HG02885 (cell line): ENCODE data around the gene MYBPC1.
A peak's percentile ranks its signal among the peaks of the same experiment; 100 is the strongest.

Experiments used
- ATAC-seq: cut with Tn5 transposase; IDR thresholded peaks from one replicate; pipeline ENCODE4 v1.9.1; 2021; ENCODE audit warnings: mild to moderate bottlenecking; ENCODE audit not compliant: unreplicated experiment, poor library complexity

MYBPC1 gene

DNA sequence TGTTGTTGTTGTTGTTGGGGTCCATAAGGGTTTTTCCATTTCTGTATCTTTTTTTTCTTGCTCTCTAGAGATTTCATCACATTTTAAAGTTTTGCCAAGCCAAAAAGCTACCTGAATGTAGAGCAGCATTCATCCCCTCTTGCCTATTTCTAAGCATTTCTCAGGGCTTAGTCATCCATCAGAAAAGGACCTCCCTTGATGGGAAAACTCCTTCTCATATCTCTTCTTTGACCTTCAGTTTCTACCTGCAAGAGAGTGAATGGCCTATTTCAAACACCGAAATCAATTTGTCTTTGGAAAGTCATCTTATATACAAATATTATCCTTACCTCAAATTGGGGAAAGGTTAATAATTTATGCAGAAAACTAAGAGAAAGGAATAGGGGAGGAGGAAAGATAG, 4.5 kb downstream of the MYBPC1 start:
- no peak for ATAC-seq

DNA sequence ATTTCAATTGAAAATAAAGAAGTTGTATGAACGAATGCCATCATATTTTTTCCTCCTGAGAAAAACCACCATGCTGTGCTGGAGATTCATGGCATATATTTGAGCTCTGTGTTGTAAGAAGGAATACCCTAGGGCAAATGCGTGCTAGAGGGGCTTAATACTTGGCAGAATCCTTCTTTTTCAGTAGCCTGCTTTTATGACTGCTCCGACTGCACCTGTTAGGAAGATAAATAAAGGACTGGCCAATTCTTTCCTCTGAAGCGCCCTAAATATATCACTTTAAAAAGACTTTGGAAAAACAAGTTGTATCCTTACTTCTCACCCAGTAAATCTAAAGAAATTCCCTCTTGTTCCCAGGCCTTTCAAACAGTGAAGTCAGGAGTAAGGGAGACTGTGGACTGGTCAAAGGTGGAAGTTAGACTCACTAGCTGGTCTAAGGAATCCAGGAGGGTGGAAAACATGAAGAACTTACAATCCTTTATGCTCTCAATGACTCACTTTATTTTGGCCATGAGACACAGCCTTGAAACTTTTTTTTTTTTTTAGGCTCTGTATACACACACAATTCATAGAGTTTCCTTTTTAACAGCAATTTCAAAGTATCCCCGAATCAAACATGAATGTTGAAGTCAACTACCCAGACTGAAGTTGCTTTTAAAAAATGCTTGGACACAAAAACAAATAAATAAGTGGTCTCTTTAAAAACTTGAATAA, 5.2 kb downstream of the MYBPC1 start:
- no peak for ATAC-seq

DNA sequence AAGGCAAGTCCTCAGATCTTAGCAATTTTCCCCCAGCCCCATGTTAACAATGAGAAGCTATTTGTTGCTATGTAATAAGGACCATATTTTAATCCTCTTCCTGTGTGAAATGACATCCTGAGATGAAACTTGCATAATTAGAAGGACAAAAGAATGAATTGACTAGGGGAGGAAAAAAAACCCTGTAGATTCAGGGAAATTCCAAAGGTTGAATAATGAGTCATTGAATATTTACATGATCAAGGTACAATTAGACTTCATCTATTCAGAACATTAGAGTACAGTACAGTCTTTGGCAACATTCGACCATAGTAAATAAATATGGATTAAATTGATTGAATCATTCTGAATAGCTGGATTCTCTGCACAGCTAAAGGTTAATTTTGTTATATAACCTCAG, 9.4 kb downstream of the MYBPC1 start:
- ATAC-seq, result no peak

DNA sequence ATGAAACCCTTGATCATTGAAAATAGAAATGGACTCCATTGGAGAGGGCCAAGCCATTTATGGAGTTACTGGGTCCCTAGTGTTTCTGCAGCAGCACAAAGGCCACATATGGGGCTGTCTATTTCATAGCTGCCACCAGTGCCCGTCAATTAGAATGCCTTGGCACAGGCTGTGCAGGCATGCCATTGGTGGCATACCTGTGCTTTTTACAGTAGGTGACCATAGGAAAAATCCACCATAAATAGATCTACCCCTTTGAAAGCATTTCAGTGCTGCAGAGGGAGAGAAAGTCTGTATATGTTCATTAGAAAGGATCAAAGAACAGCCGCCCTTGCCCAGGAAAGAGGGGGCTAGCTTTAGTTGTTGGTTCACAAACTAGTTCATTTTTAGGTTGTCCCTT, 13.1 kb downstream of the MYBPC1 start:
- no peak for ATAC-seq

DNA sequence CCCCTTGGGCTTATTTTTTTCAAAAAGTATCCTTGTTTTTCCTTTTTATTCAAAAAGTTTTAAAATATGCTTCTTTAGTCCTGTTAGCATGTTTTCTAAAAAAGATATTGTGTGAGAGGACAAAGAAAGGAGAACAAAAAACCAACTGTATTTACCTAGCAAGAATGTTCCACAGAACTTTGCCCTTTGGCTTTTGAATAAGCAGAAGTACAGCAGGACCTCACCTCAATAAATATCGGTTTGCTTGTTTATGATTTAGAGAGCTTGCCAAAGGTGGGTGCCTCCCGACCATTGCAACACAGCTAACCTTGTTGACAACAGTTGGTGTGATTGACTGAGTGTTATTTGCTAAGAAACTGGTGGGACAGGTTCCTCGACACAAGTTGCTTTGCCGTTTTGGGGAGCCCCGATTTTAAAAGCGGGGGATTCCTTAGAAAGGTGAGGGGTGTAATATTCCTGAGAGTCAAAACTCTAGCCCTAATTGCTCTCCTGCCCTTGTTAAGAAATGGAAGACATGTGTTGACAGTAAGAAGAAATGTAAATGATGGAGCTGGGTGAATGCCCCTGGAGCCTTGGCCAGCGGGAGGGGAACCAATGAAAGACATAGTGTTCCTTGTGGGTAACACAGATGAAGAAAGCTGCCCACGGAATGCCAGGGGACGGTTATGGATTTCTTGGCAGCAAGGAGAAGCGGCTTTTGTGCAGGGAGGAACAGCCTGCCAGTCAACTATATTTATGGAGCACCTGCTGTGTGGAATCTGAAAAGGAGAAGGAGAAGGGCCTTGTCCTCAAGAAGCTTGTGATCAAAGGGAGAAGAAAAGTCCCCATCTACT, 13.7 kb downstream of the MYBPC1 start:
- no peak for ATAC-seq

DNA sequence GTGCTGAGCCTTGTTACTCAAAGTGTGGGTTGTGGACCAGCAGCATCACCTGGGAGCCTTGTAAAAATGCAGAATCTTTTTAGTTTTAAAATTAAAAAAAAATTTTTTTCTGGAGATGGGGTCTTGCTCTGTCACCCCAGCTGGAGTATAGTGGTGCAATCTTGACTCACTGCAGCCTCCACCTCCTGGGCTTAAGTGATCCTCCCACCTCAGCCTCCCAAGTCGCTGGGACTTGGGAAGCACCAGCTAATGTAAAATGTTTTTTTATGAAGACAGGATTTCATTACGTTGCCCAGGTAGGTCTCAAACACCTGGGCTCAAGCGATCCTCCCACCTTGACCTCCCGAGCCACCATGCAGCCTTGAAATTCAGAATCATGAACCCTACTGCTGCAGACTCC, 14.4 kb downstream of the MYBPC1 start:
- no peak for ATAC-seq

DNA sequence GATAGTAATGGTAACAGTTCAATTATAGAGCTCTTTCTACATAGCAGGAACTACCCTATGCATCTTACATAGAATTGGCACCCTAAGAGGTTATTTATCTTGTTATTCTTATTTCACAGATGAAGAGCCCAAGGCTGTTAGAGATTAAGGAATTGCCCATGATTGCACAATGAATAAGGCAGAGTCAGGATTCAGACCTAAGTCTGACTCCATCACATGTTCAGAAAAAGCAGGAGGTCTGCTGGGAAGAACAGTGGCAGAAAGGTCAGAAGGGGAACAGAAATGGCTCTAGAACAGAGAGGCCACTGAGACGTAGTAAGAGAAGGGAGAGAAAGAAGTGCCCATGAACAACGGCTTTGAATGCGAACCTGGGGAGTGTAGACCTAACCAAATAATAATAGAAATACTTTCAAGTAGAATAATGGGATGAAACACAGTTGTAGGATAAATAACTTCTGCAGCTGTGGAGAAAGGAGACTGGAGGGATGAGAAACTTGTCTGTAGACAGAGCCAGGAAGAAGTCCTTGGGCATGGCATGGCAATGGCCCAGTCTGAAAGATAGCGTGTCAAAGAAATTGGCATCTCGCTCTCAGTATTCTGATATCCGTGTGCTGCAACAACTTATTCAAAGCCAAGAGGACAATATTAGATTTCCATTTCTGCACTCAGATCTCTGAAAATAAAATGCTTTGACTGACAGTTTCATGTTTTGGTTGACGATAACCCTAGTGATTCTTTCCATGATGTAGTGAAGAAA, 17.6 kb downstream of the MYBPC1 start:
- no peak for ATAC-seq

DNA sequence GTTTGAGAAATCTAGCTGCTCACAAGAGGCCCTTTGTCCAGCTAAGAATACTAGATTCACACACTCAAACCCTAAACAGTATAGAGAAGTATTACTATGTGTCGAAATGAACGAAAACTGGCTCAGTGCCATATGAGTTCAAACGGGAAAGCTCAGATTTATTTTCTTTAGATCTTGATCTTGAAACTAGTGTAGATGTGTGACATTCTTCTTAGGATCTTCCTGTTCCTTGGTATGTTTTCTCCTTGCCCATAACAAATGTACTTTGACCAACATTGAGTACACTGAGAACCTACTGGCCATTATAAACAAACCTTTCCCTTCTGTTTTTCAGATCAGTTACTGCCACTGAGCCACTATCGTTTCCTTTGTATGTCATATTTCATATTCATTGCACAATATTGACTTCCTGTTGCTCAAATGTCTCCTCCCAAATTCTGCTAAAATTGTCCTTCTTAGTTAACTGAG, 21.3 kb downstream of the MYBPC1 start:
- ATAC-seq, result no peak

DNA sequence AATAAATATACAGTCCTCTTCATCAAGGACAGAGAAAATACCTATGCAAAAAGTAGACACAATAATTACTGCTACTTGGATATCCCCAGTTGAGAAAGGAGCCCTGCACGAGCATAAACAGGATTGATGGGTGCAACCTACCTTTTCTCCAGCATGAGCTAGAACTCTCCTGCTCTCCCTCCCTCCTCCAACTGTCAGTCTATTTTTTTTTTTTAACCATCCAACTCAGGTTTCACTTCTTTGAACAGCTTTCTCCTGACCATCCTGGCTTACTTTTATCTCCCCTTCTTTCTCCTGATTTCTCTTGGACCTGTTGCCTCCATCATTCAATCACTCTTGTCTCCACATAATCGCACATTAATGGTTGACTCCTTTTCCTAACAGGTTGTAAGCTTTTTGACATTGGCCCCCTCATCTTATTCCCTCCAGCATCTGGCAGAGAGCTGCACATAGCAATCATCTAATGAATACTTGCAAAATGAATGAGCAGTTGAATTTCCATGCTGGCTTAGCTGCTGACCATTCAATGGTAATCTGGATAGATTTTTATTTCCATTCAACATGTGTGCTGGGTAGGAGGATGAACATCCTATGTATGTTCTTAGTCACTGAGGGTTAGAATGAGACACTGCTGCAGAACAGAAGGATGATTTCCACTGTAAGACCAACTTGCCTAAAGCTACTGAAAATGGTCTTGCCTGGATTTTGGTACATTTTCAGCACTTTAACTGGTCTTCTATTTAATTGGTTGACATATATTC, 24.4 kb downstream of the MYBPC1 start:
- ATAC-seq, result no peak

DNA sequence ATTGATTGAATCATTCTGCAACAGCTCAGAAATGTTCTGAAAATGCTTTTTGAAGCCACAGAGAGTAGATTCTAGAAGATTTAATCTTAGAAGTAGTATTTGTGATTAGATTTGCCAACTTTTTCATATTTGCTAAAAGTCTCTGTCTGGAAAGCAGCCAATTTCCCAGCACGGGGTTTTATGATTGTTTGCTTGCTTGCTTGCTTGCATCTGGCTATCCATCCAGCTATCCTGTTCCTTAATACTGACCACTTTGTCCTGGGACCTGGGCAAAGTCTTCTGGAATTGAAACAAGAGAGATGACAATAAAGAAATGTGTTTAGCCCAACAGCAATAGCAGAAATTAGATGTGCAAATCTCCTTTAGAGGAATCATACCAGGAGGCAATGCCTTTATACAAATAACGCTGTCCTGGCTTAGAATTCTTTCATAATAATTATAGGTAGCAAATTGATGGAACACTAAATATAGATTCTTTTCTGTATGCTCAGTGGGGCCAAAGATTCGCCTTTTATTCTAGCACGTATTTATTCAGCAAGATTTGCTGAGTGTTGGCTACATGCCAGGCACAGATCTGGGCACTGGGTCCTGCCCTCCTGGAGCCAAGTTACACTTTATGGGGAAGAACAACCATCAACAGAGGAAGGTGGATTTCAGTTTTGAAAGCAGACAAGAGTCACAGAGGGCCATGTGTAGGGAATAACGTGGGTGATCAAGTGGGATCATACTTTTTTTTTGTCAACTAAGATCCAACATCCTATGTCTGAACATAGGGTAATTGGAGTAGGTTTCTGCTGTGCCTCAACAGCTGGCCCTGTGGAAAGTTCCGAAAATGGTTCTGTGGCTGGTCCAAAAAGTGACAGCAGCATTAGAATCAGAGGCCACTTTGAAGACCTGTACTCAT, 25.3 kb downstream of the MYBPC1 start:
- ATAC-seq, result no peak

DNA sequence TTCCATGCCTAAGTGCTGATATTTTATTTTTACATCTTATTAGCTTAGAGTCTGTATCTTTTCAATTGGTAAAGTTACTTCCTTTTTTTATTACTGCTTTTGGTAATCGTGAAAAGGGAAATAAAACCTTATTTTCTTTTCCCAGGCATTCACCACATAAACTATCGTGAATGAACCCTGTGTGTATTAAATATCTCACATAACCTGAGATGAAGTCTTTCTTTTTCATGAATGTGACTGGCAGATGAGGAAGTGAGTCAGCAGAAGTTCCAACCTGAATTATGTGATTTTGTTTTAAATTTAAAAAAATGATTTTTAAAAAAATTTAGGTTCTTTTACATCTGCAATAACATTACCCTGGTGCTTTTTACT, 26.0 kb downstream of the MYBPC1 start:
- no peak for ATAC-seq

DNA sequence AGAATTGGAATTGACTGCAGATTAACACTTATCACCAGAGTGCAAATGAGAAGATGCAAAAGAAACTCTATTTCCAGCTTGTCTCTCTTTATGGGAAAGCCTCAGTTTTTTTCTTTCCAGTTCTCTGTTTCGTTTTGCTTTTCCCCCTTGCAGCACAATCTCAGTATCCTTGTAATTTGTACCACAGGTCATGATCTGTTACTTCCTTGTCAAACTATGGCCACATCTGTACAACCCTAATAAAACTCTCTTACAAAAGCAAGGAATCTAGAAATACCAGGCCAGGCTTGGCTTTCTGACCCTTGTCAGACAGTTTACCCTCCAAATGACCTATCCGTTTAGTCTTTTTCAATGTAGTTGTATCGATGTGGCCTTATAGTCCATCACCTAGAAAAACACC, 33.9 kb downstream of the MYBPC1 start:
- ATAC-seq, result no peak

DNA sequence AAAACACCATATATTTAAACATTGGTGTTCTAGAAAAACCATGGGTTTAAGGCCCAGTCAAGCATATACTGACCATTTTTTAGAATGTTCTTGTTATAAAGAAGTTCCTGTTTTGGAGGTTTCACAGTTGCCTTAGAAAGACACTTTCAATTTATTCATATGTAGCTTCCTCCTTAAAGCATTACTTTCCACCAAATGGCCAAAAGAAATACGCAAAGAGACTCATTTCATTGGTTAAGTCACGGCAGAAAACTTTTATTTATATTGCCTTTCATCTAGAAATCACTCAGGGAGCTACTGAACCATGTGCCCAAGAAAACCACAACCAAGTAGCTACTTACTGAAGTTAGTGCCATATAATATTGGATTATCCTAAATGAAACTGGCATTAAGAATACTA, 40.0 kb downstream of the MYBPC1 start:
- peak; percentile 94 for ATAC-seq

DNA sequence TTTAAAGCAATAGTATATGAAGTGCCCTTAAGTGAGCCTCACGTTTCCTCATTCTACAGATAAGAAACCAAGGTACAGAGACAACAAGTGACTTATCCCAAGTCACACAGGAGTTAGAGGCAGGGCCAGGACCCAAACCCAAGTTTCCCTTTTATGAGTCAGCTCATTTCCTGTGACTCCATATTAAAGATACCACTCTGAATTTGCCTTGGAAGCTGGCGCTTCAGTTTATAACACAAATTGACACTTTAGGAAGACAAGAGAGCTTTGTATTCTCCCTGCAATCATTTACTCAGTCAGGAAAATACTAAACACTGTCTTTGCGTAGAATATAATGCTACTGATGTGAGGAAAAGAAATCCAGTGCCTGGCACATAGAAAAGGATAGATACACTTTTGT, 43.2 kb downstream of the MYBPC1 start:
- no peak for ATAC-seq

DNA sequence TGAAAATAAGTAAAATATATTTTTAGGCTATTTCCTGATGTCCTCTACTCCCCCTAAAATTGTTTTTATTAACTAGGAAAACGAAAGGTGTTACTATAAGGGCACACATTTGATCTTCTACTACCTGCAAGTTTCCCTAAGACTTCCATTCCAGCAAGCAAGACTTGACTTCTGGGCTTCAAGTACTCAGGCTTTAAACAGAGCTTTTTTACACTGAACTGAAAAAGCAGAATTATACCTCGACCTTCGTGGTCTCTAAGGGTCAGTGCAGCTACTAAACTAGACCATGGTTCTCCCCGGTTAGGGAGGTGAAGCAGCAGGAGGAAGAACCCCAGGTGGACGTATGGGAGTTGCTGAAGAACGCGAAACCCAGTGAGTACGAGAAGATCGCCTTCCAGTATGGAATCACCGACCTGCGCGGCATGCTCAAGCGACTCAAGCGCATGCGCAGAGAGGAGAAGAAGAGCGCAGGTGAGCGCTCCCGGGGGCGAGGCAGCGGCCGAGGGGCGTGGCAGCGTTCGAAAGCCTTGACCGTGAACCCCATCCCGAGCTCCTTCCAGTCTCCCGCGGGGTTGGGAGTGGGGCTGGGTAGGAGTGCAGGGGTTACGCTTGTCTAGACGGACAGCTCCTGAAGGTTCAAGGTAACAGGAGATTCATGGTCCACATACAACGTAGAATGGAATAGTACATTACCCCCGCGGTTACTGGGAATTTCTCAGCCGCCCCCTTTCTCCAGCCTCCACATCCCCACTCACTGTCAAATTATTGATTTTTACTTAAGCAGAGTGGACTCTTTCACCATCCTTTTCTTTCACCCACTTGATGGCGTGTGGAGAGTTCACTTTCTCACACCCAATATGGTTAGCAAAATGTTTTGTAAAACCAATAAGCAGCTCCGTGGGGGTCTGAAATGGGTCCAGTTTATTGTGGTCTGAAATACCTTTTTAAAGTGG, 47.6 kb downstream of the MYBPC1 start:
- no peak for ATAC-seq

DNA sequence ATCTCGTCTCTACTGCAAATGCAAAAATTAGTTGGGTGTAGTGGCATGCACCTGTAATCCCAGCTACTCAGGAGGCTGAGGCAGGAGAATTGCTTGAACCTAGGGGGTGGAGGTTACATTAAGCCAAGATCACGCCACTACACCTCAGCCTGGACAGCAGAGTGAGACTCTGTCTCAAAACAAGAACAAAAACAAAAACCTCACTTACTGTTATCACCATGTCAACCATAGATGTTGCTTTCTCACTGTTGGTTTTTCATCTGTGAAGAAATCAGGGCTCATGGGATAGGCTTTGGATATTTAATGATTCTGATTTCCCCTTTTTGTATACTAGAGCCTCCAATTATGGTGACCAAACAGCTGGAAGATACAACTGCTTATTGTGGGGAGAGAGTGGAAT, 52.9 kb downstream of the MYBPC1 start:
- ATAC-seq, result no peak

DNA sequence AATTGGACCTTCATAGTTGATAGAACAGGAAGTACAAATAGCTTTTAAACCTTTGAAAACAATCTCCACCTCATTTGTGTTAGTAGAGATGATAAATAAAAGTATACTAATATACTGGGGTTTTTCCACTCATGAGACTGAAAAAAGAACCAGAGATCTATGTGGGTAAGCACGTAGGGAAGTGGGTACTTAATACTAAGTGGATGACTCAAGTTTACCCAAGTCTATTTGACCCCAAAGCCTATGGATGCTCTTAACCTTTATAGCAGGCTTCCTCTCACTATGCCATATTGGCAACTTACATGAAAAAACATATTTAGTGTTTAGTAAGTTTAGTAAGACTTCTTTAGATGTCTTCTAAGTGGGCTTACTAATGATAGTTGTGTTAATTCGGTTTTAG, 53.4 kb downstream of the MYBPC1 start:
- ATAC-seq, result no peak

DNA sequence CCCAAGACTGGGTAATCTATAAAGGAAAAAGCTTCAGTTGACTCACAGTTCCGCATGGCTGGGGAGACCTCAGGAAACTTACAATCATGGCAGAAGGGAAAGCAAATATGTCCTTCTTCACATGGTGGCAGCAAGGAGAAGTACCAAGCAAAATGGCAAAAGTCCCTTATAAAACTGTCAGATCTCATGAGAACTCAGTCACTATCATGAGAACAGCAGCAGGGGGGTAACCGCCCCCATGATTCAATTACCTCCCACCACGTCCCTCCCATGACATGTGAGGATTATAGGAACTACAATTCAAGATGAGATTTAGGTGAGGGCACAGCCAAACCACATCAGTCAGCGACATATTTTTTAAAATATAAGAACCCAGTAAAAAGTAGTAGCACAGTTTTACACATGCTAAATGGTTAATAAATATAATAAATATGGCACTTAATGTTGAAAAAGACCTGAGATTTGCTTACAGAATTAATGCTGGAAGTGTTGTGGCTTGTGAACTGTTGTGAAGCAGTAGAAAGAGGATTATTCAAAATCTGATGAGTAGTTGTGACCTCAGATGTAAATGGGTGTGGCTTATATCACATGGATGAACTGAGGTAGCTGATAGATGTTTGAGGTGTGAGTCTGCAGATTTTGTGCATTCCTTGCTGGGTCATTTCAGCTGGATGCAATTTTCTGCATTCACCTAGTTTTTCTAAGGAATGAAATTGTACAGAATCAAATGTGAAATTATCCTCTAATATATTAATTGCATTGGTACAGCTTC, 55.8 kb downstream of the MYBPC1 start:
- ATAC-seq, result no peak
